PFSK-1 (cell line): ENCODE results near the gene DLEU7.

ENCODE experiments used
- FOXP2 ChIP-seq: optimal IDR thresholded peaks from 2 replicates; pipeline ENCODE3; 2011; ENCODE audit warnings: borderline replicate concordance, control low read depth, inconsistent platforms; ENCODE audit not compliant: insufficient read depth; ENCODE audit errors: extremely low read length, extremely low read depth
- POLR2AphosphoS5 ChIP-seq: IDR thresholded peaks from 2 replicates; pipeline ENCODE4 v1.6.1; 2012; ENCODE audit warnings: low read depth, mild to moderate bottlenecking, control low read depth, low read length, moderate library complexity
- SIN3A ChIP-seq: IDR thresholded peaks from 2 replicates; pipeline ENCODE4 v1.6.1; 2012; ENCODE audit warnings: mild to moderate bottlenecking, low read length, moderate library complexity, borderline replicate concordance; ENCODE audit not compliant: insufficient read depth
- TAF1 ChIP-seq: IDR thresholded peaks from 2 replicates; pipeline ENCODE4 v1.6.1; 2012; ENCODE audit warnings: low read length, control low read depth, borderline replicate concordance; ENCODE audit not compliant: insufficient read depth
- TF ChIP-seq, protein P1 (sequence below), 2 experiments: IDR thresholded peaks; 2 replicates each; pipeline versions ENCODE4 v1.6.1 to v1.8.0; 2011 to 2012; ENCODE audit warnings: low read depth in 2 of 2, low read length in 2 of 2, control low read depth in 1 of 2, inconsistent platforms in 1 of 2, mild to moderate bottlenecking in 1 of 2, moderate library complexity in 1 of 2; ENCODE audit not compliant: insufficient read depth in 1 of 2

DLEU7 gene

DNA sequence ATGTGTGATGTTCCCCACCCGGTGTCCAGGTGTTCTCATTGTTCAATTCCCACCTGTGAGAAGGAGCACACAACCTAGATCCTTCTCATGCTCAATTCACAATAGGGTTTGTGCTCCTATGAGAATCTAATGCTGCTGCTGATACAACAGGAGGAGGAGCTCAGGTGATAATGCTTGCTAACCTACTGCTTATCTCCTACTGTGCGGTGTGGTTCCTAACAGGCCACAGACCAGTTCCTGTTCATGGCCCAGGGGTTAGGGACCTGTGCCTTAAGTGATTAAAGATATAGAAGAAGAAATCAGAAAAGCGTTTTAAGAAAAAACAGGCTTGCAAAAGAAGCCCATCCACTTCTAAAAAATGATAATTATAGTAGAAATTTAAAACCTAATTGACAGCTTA is 17.5 kb downstream of the DLEU7 start:
- TF ChIP-seq SIN3A (no peak), FOXP2 (no peak), POLR2AphosphoS5 (no peak), TAF1 (no peak)
- TF ChIP-seq, protein P1, sequence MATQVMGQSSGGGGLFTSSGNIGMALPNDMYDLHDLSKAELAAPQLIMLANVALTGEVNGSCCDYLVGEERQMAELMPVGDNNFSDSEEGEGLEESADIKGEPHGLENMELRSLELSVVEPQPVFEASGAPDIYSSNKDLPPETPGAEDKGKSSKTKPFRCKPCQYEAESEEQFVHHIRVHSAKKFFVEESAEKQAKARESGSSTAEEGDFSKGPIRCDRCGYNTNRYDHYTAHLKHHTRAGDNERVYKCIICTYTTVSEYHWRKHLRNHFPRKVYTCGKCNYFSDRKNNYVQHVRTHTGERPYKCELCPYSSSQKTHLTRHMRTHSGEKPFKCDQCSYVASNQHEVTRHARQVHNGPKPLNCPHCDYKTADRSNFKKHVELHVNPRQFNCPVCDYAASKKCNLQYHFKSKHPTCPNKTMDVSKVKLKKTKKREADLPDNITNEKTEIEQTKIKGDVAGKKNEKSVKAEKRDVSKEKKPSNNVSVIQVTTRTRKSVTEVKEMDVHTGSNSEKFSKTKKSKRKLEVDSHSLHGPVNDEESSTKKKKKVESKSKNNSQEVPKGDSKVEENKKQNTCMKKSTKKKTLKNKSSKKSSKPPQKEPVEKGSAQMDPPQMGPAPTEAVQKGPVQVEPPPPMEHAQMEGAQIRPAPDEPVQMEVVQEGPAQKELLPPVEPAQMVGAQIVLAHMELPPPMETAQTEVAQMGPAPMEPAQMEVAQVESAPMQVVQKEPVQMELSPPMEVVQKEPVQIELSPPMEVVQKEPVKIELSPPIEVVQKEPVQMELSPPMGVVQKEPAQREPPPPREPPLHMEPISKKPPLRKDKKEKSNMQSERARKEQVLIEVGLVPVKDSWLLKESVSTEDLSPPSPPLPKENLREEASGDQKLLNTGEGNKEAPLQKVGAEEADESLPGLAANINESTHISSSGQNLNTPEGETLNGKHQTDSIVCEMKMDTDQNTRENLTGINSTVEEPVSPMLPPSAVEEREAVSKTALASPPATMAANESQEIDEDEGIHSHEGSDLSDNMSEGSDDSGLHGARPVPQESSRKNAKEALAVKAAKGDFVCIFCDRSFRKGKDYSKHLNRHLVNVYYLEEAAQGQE (IDR thresholded peaks at IDR 0.05; ENCODE audit: insufficient read depth in 1 of 2, low read depth in 2 of 2, low read length in 2 of 2): no peak

DNA sequence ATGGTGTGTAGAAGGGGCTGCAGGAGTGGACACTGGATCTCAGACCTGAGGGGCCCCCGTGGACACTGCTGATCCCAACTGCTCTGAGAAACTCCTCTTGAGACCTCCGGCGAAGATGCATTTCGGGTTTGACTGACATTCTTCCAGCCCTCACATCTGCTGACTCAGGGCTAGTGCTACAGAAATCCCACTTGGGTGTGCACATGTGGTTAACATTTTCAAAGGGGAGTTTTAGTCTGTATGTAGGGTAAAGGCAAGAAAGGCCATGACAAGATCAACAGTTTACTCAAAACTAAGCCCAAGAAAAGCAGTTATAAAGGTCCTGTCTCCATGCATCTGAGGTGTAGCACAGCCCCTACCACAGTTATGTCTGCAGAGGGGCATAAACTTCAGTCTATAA is 31.2 kb downstream of the DLEU7 start:
- TF ChIP-seq, protein P1 (IDR thresholded peaks at IDR 0.05; ENCODE audit: insufficient read depth in 1 of 2, low read depth in 2 of 2, low read length in 2 of 2): no peak
- TF ChIP-seq SIN3A: no peak
- no peak for TF ChIP-seq POLR2AphosphoS5
- TF ChIP-seq FOXP2: no peak
- no peak for TF ChIP-seq TAF1

DNA sequence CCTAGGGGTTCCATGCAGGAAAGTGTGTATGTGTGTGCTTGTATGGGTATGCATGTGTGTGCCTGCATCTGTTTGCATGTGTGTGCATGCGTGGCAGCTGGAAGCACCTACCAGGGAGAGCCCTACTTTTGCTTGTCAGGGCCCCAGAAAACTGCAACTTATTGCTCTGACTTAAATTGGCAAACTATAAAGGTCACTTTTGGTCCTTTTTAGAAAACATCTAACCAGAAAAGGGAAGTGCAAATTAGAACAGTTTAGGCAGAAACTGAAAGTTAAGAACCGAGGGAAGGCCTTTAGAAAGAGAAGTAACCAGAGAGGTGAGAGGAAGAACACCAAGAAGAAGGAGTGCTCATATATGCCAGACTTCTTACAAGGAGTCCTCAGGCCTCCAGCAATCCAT is 32.5 kb downstream of the DLEU7 start:
- TF ChIP-seq, protein P1 (IDR thresholded peaks at IDR 0.05; ENCODE audit: insufficient read depth in 1 of 2, low read depth in 2 of 2, low read length in 2 of 2): no peak
- no peak for TF ChIP-seq SIN3A
- TF ChIP-seq FOXP2: no peak
- no peak for TF ChIP-seq POLR2AphosphoS5
- no peak for TF ChIP-seq TAF1

DNA sequence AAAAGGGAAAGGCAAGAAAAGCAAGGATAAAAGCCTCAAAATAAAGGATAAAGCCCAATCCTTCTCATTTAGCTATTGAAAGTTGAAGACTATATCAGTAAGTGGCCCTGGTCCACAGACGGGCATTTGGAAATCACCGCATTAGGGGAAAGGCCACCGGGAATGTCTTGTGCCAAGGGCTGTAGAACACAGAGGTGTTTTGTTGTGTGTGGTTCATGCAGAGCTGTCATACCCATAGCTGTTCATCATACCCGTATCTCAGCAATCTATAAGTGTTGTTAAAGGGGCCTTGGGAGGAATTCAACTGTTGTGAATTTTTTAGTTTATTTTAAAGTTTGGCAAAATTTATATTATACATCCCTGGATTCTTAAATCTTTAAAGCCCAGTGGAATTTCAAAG is 33.0 kb downstream of the DLEU7 start:
- TF ChIP-seq SIN3A (no peak), FOXP2 (no peak), TAF1 (no peak), POLR2AphosphoS5 (no peak)
- TF ChIP-seq, protein P1 (IDR thresholded peaks at IDR 0.05; ENCODE audit: insufficient read depth in 1 of 2, low read depth in 2 of 2, low read length in 2 of 2): no peak
